Loucy (cell line): ENCODE results near the gene PADI1.

Source experiments
- CTCF ChIP-seq: fragments of 200-600 bp; sonication (generic); conservative IDR thresholded peaks from 2 replicates; pipeline ENCODE4 v1.5.1; 2014; ENCODE audit warnings: mild to moderate bottlenecking, antibody characterized with exemption, low read length
- EZH2phosphoT487 ChIP-seq: fragments of 200-600 bp; IDR thresholded peaks from 2 replicates; pipeline ENCODE4 v1.6.1; 2018; ENCODE audit warnings: antibody characterized with exemption, mild to moderate bottlenecking, moderate library complexity, borderline replicate concordance

GRCh38 chr1:17255336-17255735 is 50.4 kb downstream of the PADI1 start:
- TF ChIP-seq CTCF (no peak), EZH2phosphoT487 (no peak)
